HG02588 (cell line): Measurements from ENCODE around the gene LRIG1.
A peak's percentile ranks its signal among the peaks of the same experiment; 100 is the strongest.

ENCODE experiments used
- ATAC-seq: cut with Tn5 transposase; IDR thresholded peaks from one replicate; pipeline ENCODE4 v1.9.1; 2021; ENCODE audit warnings: mild to moderate bottlenecking, moderate library complexity; ENCODE audit not compliant: unreplicated experiment

Gene LRIG1

GRCh38 chr3:66393333-66394005 is 107.4 kb downstream of the LRIG1 start:
- ATAC-seq = no peak

GRCh38 chr3:66392966-66393332 is 107.9 kb downstream of the LRIG1 start:
- ATAC-seq = no peak

GRCh38 chr3:66392512-66392911 is 108.3 kb downstream of the LRIG1 start:
- ATAC-seq = no peak

DNA sequence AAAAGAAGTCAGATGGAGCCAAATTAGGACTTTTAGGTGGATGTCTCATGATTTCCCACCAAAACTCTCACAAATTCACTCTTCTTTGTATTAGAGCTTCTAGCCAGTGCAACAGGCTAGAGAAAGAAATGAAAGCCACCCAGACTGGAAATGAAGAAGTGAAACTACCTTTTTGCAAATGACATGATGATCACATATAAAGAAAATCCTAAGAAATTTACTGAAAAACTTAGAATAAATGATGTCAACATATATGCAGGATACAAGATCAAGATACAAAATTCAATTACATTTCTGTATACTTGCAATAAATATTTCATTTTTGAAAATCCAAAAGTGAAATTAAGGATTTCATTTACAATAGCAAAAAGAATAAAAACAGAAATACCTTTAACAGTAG is 110.8 kb downstream of the LRIG1 start:
- ATAC-seq = peak; percentile 26

- ATAC-seq = peak; percentile 59
Observed at GRCh38 chr3:66386925-66387650, 113.7 kb downstream of the LRIG1 start.

DNA sequence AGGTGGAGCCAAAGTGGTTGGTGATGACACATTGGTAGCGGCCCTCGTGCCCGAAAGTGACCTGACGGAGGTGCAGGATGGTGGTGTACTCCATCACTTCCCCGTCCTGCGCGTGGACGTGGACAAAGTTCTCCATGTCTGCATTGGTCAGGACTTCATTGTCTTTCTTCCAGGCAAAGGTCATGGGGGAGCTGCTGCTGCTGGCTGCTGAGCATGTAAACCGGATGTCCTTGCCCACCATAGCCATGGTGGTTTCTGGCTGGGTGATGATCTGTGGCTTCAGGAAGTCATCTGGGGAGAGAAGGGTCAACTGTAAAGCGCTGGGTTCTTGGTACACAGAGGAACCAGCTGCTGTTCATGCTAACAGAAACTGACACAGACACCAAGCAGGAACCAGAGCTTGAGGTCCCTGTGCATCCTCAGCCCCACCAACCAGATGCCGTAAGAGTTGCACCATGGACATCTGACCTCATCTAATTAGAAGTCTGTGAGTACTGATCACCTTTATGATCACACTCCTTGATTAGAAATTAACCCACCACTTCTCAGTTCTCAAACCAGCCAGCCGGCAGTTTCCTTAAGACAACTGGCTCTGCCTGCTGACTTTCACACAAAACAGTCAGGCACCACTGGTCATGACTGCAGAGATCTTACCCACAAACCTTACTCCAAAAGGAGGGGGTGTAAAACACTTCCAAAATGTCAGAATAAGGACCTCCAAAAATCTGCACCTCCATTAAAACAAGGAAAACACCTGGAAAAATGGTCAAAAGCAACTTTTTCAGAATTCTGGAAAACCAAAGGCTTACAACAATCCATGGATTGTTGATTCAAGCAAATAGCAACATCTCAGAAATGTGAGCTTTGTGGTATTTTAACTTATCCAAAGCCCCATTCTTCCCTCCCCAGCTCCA is 114.6 kb downstream of the LRIG1 start:
- peak; percentile 81 for ATAC-seq

DNA sequence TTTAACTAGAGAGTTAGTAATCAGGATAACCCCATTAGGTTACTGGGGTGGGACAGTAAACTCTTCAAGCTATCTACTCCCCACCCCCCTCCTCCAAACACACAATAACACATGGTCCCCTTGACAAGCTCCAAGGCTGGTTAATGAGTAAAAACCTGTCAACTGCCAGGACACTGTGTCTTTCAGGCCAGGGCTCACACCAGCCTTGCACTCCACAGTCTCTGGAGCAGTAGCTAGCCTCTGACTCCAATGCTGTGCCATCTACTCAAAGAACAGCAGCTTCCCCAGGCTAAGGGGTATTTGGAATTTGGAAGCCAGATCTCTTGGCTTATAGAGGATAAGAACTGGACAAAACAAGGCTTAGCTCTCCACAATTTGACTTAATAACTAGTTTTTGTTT is 115.8 kb downstream of the LRIG1 start:
- ATAC-seq = no peak

GRCh38 chr3:66383998-66384745 is 116.7 kb downstream of the LRIG1 start:
- no peak for ATAC-seq

GRCh38 chr3:66383023-66383422 is 117.8 kb downstream of the LRIG1 start:
- no peak for ATAC-seq

DNA sequence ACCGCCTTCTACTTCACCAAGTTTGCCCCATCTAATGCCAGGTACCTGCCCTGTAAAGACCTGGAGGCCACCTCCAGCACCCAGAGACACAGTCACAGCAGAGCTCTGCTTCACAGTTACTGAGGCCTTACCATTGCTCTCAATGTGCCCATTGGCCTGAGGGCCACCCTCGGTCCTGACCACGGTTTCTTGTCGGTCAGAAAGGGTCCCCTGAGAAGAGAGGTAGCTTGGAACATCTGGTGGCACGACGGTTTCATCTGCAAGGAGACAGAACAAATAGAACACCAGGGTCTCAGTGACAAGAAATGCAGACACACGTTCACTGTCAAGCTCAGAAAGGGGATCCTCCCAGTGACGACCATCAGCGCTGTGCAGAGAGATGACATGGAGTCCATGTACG is 118.7 kb downstream of the LRIG1 start:
- ATAC-seq = no peak

DNA sequence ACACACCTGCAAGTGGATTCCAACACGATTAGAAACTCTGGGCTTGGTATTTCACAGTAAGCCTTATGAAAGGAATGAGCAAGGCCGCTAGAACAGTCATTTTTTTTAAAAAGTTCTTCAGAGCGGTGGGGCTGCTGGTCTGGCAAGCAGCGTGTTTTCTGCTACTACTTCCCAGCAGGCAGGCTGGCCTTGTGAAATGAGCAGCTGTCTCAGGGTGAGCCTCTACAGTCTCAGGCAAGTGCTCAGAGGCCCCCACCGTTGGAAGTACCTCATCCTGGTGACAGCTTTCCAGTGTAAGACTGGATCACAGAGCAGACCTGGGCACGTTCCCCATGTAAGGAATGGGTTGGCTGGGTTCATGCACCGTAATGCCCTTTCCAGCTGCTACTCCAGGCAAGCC is 119.2 kb downstream of the LRIG1 start:
- ATAC-seq = no peak

DNA sequence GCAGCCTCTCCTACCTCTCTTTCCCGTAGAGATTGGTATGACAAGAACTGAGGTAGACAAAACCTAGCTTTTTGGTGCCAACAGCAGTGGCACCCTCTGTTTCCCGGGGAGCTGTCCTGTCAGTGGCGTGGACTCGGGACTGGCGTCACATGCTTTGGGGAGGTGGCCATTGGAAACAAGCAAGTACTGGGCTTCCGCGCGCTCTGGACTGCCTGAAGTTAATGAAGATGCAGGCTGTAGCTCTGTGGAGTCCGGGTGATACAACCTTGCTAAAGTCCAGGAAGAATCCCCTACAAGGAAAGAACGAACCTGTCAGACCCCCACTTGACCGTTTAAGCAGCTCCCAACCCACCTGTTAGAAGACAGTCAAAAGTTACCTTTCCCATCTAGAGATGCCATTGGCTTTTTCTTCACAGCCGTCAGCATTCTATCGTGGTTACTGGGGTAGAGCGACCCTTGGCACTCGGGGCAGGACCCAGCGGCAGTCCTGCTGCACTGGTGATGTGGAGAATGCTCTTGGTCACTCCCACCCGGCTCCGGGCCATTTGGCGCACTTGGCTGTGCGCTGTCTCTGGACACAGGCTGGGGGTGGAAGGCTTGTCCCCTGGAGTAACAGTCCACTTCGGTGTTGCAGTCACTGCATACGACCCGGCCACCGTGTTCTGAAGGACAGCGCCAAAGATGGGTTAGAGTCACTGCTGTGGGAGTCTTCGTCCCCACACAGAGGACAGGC is 120.5 kb downstream of the LRIG1 start:
- no peak for ATAC-seq

DNA sequence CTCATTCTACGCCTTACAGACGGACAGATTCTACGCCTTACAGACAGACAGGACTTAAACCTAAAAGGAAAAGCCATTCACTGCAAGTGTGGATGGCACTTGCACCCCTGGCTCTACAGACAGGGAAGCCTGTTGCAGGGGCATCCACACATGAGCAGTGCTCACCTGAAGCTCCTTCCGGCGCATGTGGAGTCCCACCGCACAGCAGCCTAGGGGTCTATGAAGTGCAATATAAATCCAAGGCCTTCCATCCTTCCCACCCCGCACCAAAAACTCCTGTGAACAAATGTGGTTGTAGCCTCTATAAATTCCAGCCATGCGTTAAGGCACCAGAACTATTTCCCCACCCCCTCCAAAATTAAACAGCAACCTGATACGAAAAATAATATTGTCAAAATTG is 121.3 kb downstream of the LRIG1 start:
- ATAC-seq = no peak

- no peak for ATAC-seq
Observed at GRCh38 chr3:66378256-66378655, 122.6 kb downstream of the LRIG1 start.

GRCh38 chr3:66377800-66378199 is 123.0 kb downstream of the LRIG1 start:
- no peak for ATAC-seq

GRCh38 chr3:66376568-66376967 is 124.3 kb downstream of the LRIG1 start:
- no peak for ATAC-seq

- ATAC-seq = no peak
Observed at GRCh38 chr3:66372681-66373350, 128.0 kb downstream of the LRIG1 start.

GRCh38 chr3:66371432-66371831 is 129.4 kb downstream of the LRIG1 start:
- ATAC-seq = no peak

- ATAC-seq = no peak
Observed at GRCh38 chr3:66370179-66370578, 130.6 kb downstream of the LRIG1 start.

GRCh38 chr3:66367979-66368378 is 132.8 kb downstream of the LRIG1 start:
- no peak for ATAC-seq
